HEK293T (cell line): ENCODE results near the gene SLC6A19.

Source experiments
- ARNT ChIP-seq: fragments of 450-650 bp; IDR thresholded peaks from 2 replicates; pipeline ENCODE4 v1.6.1; 2017; ENCODE audit warnings: mild to moderate bottlenecking
- BHLHE40 ChIP-seq: fragments of 450-650 bp; IDR thresholded peaks from 2 replicates; pipeline ENCODE4 v1.6.1; 2016; ENCODE audit warnings: mild to moderate bottlenecking, moderate library complexity, borderline replicate concordance
- CTBP1 ChIP-seq: fragments of 450-650 bp; IDR thresholded peaks from 2 replicates; pipeline ENCODE4 v1.6.1; 2016; ENCODE audit warnings: borderline replicate concordance
- FOXA1 ChIP-seq: fragments of 450-650 bp; IDR thresholded peaks from 2 replicates; pipeline ENCODE4 v1.6.1; 2016; ENCODE audit warnings: mild to moderate bottlenecking
- FOXK2 ChIP-seq: fragments of 450-650 bp; IDR thresholded peaks from 2 replicates; pipeline ENCODE4 v1.6.1; 2016; ENCODE audit warnings: mild to moderate bottlenecking
- FOXM1 ChIP-seq: fragments of 450-650 bp; IDR thresholded peaks from 2 replicates; pipeline ENCODE4 v1.6.1; 2017; ENCODE audit warnings: mild to moderate bottlenecking, borderline replicate concordance
- HDGF ChIP-seq: fragments of 450-650 bp; IDR thresholded peaks from 2 replicates; pipeline ENCODE4 v1.6.1; 2017; ENCODE audit warnings: antibody characterized with exemption, borderline replicate concordance
- L3MBTL2 ChIP-seq: fragments of 450-650 bp; conservative IDR thresholded peaks from 2 replicates; pipeline ENCODE4 v1.6.1; 2016; ENCODE audit warnings: mild to moderate bottlenecking
- LEF1 ChIP-seq: fragments of 450-650 bp; IDR thresholded peaks from 2 replicates; pipeline ENCODE4 v1.6.1; 2017; ENCODE audit warnings: mild to moderate bottlenecking, borderline replicate concordance
- NFRKB ChIP-seq: fragments of 450-650 bp; IDR thresholded peaks from 2 replicates; pipeline ENCODE4 v1.6.1; 2016; ENCODE audit warnings: mild to moderate bottlenecking, moderate library complexity
- SP1 ChIP-seq: fragments of 450-650 bp; IDR thresholded peaks from 2 replicates; pipeline ENCODE4 v1.6.1; 2017
- SUZ12 ChIP-seq: fragments of 450-650 bp; IDR thresholded peaks from 2 replicates; pipeline ENCODE4 v1.6.1; 2016; ENCODE audit warnings: mild to moderate bottlenecking
- TARDBP ChIP-seq: fragments of 450-650 bp; IDR thresholded peaks from 2 replicates; pipeline ENCODE4 v1.6.1; 2016
- TF ChIP-seq, protein P1 (sequence below): fragments of 450-650 bp; IDR thresholded peaks from 2 replicates; pipeline ENCODE4 v1.6.1; 2016

DNA sequence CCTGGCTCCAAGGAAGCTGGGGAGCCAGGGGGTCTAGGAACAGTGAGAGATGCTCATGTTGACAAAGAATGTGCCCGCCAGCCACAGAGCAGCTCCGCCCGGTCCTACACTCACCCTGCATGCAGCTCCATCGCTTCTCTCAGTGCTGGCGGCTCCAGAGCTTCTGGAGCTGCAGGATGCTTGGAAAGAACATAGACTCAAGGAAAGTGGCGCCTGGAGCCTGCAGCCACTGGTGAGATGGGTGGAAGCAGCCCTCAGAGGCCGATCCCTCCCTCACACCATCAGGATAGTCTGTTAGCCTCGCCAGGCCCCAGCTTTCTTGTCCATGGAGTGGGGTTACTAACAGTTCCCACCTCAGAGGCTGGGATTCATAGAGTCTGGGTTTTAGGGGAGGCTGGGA lies 26.4 kb upstream of the SLC6A19 start:
- TF ChIP-seq NFRKB: no peak
- no peak for TF ChIP-seq FOXM1
- TF ChIP-seq FOXK2: no peak
- no peak for TF ChIP-seq SP1
- no peak for TF ChIP-seq SUZ12
- no peak for TF ChIP-seq HDGF
- TF ChIP-seq L3MBTL2: no peak
- no peak for TF ChIP-seq TARDBP
- TF ChIP-seq CTBP1: no peak
- TF ChIP-seq BHLHE40: no peak
- TF ChIP-seq LEF1: no peak
- TF ChIP-seq ARNT: no peak
- TF ChIP-seq FOXA1: no peak
- TF ChIP-seq, protein P1, sequence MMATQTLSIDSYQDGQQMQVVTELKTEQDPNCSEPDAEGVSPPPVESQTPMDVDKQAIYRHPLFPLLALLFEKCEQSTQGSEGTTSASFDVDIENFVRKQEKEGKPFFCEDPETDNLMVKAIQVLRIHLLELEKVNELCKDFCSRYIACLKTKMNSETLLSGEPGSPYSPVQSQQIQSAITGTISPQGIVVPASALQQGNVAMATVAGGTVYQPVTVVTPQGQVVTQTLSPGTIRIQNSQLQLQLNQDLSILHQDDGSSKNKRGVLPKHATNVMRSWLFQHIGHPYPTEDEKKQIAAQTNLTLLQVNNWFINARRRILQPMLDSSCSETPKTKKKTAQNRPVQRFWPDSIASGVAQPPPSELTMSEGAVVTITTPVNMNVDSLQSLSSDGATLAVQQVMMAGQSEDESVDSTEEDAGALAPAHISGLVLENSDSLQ: no peak
